ENCODE results near the gene KCNQ4. TPM values are rescaled to one million over a fixed set of nuclear protein-coding genes. Genes with fewer than 3 reads are reported as not detected.

Gene KCNQ4
- total RNA-seq, 1 donor from 2014 or later: not detected

DNA sequence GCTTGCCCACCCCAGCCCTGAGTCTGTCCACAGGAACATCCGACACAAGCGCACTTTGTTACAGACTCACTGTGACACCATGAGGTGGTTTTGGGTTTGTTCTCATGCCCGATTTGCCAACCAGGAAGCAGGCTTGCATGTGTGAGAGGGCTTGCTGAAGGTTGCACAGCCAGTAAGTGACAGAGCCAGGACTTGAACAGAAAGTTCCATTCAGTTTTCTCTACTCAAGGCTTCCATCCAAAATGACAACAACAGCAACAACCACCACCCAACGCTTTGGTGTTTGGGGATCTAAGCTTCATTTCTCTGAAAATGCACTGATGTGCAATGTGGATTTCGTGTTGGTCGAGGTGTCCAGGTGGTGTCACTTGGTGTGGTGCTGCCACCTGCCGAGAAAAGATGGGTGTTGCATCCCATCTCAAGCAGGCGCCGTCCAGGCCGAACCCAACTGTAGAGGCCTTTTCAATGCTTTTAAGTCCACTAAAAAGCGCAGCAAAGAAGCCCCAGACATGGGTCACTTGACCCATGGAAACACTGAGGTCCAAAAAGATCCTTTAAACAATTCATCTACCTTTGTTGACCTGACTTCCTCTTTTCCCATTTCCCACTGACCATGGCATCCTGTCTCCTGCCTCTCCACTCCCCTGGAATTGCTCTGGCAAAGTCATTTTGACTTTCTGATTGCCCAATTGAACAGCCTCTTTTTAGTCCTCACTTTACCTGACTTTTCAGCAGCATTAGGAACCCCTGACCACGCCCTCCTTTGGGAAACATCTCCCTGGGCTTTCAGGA is 66.4 kb downstream of the KCNQ4 start:
- TF ChIP-seq, protein P1, sequence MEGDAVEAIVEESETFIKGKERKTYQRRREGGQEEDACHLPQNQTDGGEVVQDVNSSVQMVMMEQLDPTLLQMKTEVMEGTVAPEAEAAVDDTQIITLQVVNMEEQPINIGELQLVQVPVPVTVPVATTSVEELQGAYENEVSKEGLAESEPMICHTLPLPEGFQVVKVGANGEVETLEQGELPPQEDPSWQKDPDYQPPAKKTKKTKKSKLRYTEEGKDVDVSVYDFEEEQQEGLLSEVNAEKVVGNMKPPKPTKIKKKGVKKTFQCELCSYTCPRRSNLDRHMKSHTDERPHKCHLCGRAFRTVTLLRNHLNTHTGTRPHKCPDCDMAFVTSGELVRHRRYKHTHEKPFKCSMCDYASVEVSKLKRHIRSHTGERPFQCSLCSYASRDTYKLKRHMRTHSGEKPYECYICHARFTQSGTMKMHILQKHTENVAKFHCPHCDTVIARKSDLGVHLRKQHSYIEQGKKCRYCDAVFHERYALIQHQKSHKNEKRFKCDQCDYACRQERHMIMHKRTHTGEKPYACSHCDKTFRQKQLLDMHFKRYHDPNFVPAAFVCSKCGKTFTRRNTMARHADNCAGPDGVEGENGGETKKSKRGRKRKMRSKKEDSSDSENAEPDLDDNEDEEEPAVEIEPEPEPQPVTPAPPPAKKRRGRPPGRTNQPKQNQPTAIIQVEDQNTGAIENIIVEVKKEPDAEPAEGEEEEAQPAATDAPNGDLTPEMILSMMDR (IDR thresholded peaks at IDR 0.05): peak; percentile 91
- TF ChIP-seq EZH2phosphoT487 (IDR thresholded peaks at IDR 0.05) (no peak), EZH2 (IDR thresholded peaks at IDR 0.05) (peak; percentile 22)
- Mint-ChIP-seq H3K4me1 (peaks cover 12% of the 10 kb centered on the region), H3K27ac (no peak overlapping the region), H3K36me3 (no peaks in the 10 kb centered on the region), H3K9me3 (no peaks in the 10 kb centered on the region), H3K4me3 (no peak overlapping the region), H3K27me3 (ENCODE audit: insufficient read depth, low read depth) (peaks cover 5% of the 10 kb centered on the region)
- DNase-seq (ENCODE audit: low spot score): peak; percentile 78
- H3F3A ChIP-seq (ENCODE audit: low read depth): no peaks in the 10 kb centered on the region
- no peaks in the 10 kb centered on the region for H3K27me3 ChIP-seq
- H3K9me3 ChIP-seq (ENCODE audit: low read depth): no peaks in the 10 kb centered on the region
- H2AFZ ChIP-seq (replicated peaks): peak overlapping the region; percentile 19
- H3K4me3 ChIP-seq: no peak overlapping the region
- H3K9ac ChIP-seq: no peak overlapping the region
- no peaks in the 10 kb centered on the region for H3K36me3 ChIP-seq
- no peaks in the 10 kb centered on the region for H3K79me2 ChIP-seq (ENCODE audit: low read depth)
- no peak overlapping the region for H3K27ac ChIP-seq
- H4K20me1 ChIP-seq (ENCODE audit: low read depth): no peaks in the 10 kb centered on the region
- H3K4me1 ChIP-seq: no peaks in the 10 kb centered on the region
- no peak overlapping the region for H3K4me2 ChIP-seq

DNA sequence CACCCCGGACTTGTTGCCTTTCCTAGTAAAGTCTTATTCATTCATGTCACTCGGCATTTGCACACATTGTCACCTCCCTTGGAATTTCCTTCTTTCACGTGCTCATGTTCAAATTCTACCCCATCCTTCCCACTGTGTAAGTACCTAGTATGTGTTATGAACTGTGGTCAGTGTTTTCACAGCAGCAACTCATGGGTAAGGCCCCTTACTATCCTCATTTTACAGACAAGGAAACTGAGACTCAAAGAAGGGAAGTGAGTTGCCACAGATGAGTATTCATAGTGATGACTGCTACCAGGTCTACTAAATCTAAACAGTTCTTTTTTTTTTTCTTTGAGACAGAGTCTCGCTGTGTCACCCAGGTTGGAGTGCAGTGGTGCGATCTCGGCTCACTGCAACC is 68.1 kb downstream of the KCNQ4 start:
- Histone ChIP-seq H3K9me3 (ENCODE audit: low read depth) (no peaks in the 10 kb centered on the region), H3K4me2 (no peak overlapping the region), H4K20me1 (ENCODE audit: low read depth) (no peaks in the 10 kb centered on the region), H3K36me3 (no peaks in the 10 kb centered on the region), H3K4me1 (no peaks in the 10 kb centered on the region), H3F3A (ENCODE audit: low read depth) (no peaks in the 10 kb centered on the region), H3K9ac (no peak overlapping the region), H3K27me3 (no peaks in the 10 kb centered on the region), H3K79me2 (ENCODE audit: low read depth) (no peaks in the 10 kb centered on the region), H2AFZ (replicated peaks) (no peak overlapping the region), H3K4me3 (no peak overlapping the region), H3K27ac (no peak overlapping the region)
- Mint-ChIP-seq H3K4me3 (no peak overlapping the region), H3K4me1 (peaks cover 12% of the 10 kb centered on the region), H3K27me3 (ENCODE audit: insufficient read depth, low read depth) (peaks cover 6% of the 10 kb centered on the region), H3K9me3 (no peaks in the 10 kb centered on the region), H3K36me3 (no peaks in the 10 kb centered on the region), H3K27ac (no peak overlapping the region)
- TF ChIP-seq EZH2 (IDR thresholded peaks at IDR 0.05) (no peak), EZH2phosphoT487 (IDR thresholded peaks at IDR 0.05) (no peak)
- TF ChIP-seq, protein P1 (IDR thresholded peaks at IDR 0.05): no peak
- DNase-seq (ENCODE audit: low spot score): no peak

DNA sequence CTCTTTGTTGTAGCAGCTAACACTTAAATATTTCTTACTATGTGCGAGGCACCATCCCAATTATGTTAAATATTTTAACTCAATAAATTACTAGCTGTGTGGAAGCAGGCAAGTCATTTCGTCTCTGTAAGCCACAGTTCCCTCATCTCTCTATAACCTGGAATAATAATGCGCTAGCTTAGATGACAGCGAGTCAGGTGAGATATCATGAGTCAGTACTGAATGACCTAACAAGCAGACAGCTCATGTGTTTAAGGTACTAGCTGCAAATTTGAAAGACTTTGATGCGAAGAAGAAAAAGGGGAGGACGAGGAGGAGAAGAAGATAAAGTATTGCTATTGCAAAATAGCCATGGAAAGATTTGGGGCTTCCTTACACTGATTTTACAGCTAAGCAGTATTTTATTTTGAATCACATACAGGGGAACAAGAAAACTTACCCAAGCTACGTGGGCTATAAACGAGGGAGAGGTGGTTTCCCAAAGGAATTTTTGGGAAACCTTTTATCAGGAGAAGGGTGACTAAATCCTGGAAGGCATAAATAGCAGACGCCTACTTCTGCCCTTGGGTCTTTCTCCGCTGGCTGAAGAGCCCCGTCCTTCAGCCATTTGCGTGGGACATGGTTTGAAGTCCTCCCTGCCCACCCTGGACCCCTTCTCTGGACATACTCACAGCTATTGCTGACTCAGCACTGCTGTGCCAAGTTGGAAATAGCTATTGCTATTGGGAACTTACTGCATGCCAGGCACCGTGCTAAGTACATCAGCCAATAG is 69.7 kb downstream of the KCNQ4 start:
- H3K36me3 ChIP-seq: no peaks in the 10 kb centered on the region

More for the DNA sequence above, 69.7 kb downstream of the KCNQ4 start:
- H3K9ac ChIP-seq: no peak overlapping the region
- no peaks in the 10 kb centered on the region for H3K9me3 Mint-ChIP-seq
- no peak overlapping the region for H3K27ac ChIP-seq
- H3K4me2 ChIP-seq: no peak overlapping the region
- no peak overlapping the region for H2AFZ ChIP-seq (replicated peaks)
- peaks cover 16% of the 10 kb centered on the region for H3K4me1 ChIP-seq
- no peak overlapping the region for H3K4me3 ChIP-seq
- H3K36me3 Mint-ChIP-seq: no peaks in the 10 kb centered on the region
- TF ChIP-seq, protein P1 (IDR thresholded peaks at IDR 0.05): no peak
- TF ChIP-seq EZH2 (IDR thresholded peaks at IDR 0.05) (no peak), EZH2phosphoT487 (IDR thresholded peaks at IDR 0.05) (no peak)
- H3K27ac Mint-ChIP-seq: no peak overlapping the region
- H3K9me3 ChIP-seq (ENCODE audit: low read depth): no peaks in the 10 kb centered on the region
- DNase-seq (ENCODE audit: low spot score): no peak
- no peaks in the 10 kb centered on the region for H3K79me2 ChIP-seq (ENCODE audit: low read depth)
- H3K4me3 Mint-ChIP-seq: no peak overlapping the region
- H3K4me1 Mint-ChIP-seq: peaks cover 20% of the 10 kb centered on the region
- peaks cover 9% of the 10 kb centered on the region for H3F3A ChIP-seq (ENCODE audit: low read depth)
- no peaks in the 10 kb centered on the region for H4K20me1 ChIP-seq (ENCODE audit: low read depth)
- peaks cover 6% of the 10 kb centered on the region for H3K27me3 Mint-ChIP-seq (ENCODE audit: insufficient read depth, low read depth)
- peaks cover 4% of the 10 kb centered on the region for H3K27me3 ChIP-seq

Measured in neural progenitor cell (in vitro differentiated cells).